Activated CD8-positive, alpha-beta memory T cell treated with anti-CD3 and anti-CD28 coated beads, Interleukin-2, amount 50 U/mL, for 4 hours (primary cell): Measurements from ENCODE around the gene CNTF.

Source experiments
- DNase-seq: peaks from one replicate; pipeline ENCODE4 v3.0.0-alpha.2; 2020

CNTF gene

GRCh38 chr11:58647866-58648265 lies 25.4 kb downstream of the CNTF start:
- no peak for DNase-seq

DNA sequence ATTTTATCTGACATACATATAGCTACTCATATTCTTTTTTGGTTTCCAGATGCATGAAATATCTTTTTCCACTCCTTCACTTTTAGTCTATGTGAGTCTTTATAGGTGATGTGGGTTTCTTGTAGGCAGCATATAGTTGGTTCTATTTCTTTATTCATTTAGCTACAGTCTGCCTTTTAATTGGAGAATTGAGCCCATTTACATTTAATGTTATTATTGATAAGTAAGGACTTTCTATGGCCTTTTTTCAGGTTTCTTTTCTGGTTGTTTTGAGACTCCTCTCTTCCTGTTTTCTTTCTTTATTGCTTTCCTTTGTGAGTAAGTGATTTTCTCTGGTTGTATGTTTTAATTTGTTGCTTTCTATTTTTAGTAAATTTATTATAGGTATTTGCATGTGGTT lies 27.2 kb downstream of the CNTF start:
- DNase-seq: no peak

DNA sequence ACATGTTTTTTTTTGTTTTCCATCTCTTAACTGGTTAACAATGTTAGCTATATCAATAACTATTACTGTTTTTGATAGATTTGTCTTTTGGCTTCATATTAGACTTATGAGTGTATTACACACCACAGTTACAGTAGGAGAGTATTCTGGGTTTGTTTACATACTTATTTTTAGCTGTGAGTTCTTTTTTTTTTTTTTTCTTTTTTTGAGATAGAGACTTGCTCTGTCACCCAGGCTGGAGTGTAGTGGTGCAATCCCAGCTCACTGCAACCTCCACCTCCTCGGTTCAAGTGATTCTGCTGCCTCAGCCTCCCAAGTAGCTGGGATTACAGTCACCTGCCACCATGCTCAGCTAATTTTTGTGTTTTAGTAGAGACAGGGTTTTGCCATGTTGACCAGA lies 28.0 kb downstream of the CNTF start:
- no peak for DNase-seq

DNA sequence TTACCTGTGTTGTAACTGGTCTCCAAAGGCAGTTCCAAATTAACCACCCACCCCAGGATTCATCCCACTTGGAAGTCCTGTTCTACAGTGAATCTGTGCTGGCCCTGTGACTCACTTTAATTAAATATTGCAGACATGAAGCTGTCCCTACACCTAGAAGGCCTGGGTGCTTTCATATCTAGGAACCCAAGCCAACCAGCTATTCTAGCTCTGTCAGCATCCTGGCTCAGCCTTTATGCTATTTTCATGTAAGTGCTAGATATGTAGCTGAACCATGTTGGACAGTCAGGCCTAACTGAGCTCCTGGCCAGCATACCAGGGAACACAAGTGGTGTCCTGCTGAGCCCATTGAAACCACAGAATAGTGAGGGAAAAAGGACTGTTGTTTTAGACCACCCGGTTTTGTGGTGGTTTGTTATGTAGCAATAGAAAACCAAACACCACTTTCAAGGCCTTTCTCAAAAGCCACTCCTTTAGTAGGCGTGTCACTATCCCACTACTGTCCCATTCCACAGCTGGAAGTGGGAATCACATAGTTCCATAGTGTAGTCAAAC lies 30.3 kb downstream of the CNTF start:
- no peak for DNase-seq

GRCh38 chr11:58654079-58654907 lies 31.8 kb downstream of the CNTF start:
- DNase-seq: peak; percentile 77

DNA sequence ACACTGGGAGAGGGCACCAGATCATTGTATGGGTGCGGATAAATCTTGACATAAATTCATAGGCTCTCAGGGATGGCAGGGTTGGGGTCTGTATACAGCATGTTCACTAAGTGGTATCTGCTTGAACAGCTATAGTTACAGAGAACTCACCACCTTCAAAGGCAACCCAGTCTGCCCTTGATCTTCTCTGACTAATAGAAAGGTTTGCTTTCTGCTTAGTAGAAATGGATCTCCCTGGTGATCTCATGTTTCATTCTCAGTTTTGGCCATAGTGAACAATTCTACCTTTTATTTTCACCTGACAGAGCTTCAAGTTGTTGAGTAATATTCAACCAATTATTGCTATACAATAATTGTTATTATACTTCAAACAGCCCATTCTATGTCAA lies 32.4 kb downstream of the CNTF start:
- DNase-seq: no peak

DNA sequence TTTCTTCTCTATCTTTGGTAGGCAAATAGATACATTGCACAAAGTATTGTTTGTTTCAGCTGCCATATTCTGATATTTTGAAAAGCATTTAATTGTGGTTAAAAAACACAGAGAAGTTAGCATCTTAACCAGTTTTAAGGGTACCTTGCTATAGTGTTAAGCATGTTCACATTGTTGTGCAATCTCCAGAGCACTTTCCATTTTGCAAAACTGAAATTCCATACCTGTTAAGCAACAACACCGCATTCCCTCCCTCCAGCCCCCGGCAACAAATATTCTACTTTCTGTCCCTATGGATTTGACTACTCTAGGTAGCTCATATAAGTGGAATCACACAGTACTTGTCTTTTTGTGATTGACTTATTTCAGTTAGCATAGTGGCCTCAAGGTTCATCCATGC lies 33.9 kb downstream of the CNTF start:
- no peak for DNase-seq

GRCh38 chr11:58658623-58659022 lies 36.2 kb downstream of the CNTF start:
- no peak for DNase-seq

- DNase-seq: no peak
Measured at GRCh38 chr11:58659404-58659803, 36.9 kb downstream of the CNTF start.

- no peak for DNase-seq
Measured at GRCh38 chr11:58659910-58660570, 37.6 kb downstream of the CNTF start.

DNA sequence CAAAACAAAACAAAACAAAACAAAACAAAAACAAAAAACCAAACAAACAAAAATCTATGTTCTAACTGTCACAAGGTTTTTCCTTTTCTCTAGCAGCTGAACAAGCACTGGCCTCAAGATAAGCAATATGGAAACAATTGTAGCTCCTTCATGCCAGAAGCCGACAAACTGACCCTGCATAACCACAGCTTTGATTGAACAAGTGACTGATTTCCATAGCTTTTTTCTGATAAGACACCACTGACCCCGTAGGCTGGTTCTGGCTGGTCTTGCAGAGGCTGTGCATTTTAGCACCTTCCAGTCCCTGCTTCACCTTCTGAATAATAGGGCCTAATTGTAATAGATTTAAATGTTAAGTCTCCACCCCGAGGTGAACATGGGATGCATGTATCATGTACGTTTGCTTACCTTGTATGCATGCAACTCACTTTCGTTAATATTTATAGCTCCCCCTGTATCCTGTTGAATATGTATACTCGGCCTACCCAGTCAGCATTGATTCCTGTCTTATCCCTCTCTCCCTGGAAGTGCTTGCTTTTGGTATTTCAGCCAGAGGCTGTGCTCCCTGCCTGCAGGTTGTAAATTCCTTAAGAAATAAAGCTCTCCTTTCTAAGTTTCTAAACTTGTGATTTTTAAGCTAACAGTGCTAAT lies 49.6 kb downstream of the CNTF start:
- no peak for DNase-seq

GRCh38 chr11:58674609-58675008 lies 52.1 kb downstream of the CNTF start:
- DNase-seq: no peak
